Neural progenitor cell (in vitro differentiated cells): Measurements from ENCODE around the gene ATP1A4.

Source experiments
- CTCF ChIP-seq: fragments of 200-600 bp; sonication (generic); IDR thresholded peaks from 2 replicates; pipeline ENCODE4 v1.5.1; 2017; ENCODE audit warnings: antibody characterized with exemption, mild to moderate bottlenecking
- EZH2 ChIP-seq: fragments of 200-600 bp; sonication (generic); IDR thresholded peaks from 2 replicates; pipeline ENCODE4 v1.6.1; 2017; ENCODE audit warnings: antibody characterized with exemption, mild to moderate bottlenecking, moderate library complexity
- EZH2phosphoT487 ChIP-seq: fragments of 200-600 bp; sonication (generic); IDR thresholded peaks from 2 replicates; pipeline ENCODE4 v1.6.1; 2017; ENCODE audit warnings: antibody characterized with exemption

GRCh38 chr1:160129046-160129445, 22.4 kb upstream of the ATP1A4 start:
- no peak for TF ChIP-seq EZH2
- TF ChIP-seq CTCF = no peak
- TF ChIP-seq EZH2phosphoT487 = no peak
